Activated CD8-positive, alpha-beta memory T cell treated with anti-CD3 and anti-CD28 coated beads for 4 hours (primary cell): Measurements from ENCODE around the gene SORL1.

Source experiments
- DNase-seq, 2 donors: peaks; one replicate each; pipeline ENCODE4 v3.0.0-alpha.2; 2020; ENCODE audit warnings: low read depth in 2 of 2

The SORL1 gene

DNA sequence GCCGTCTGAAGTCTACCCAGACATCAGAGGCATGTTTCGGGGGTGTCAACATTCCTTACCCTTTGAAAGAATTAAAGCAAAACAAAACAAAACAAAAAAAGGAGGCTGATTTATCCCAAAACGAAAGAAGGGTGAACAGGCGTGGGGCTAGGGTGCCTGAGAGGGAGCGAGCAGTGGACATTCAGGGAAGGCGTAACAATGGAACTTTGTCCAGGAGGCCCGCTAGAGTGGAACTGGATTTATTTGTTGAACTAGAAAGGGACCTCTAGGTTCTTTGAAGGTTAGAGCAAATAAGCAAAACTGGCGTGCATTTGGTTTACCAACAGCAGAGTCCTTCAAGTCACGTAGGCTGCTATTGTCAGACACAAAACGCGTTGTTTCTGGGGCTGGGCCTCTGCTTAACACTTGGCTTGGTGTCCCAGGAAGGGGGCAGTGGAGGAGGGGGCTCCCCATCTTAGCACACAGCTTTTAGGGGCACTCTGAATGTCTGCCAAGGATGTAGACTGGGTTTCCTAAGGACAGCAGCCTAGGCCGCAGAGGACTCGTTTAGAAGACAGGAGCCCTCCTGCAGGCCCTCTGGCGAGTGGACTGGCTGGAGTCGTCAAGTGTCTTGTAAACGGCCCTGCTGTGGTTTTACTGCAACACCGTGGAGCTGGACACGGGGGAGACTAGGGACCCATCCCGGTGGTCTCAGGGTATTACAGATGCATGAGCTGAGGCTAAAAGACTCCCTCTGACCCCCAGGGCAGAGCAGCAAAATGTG, 204.4 kb downstream of the SORL1 start:
- DNase-seq: no peak

DNA sequence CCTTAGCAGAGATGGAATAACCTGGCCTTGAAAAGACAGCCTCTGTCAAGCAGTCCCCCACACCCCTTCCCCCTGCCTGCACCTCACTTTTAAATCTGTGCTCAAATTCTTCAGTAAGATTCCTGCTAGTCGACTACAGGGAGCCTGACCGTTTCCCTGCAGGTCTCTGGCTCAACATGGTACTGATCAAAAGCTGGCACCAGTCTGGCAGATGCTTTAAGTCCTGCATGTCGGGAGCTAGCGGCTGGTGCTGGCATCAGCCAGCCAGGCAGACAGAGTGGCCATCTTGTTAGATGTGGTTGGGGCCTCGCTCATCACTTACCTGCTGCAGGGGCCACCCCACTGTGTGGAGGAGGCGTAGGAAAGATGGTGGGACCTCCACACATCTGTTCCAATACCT, 205.0 kb downstream of the SORL1 start:
- DNase-seq: no peak

DNA sequence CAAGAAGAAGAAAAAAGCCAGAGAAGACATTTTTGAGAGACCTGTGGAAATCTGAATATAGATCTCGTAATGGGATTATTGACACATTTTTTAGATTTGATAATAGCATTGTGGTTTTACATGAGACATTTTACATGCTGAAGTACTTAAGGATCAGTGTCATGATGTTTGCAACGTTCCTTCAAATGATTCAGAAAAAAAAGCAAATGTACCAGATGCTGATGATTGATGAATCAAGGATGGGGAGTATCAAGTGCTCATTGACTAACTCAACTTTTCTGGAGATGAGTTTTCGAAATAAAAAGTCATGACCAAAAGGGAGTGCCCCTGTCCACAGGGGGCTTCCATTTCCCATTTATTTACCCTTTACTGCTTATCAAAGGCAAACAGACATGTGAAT, 207.7 kb downstream of the SORL1 start:
- DNase-seq: no peak

DNA sequence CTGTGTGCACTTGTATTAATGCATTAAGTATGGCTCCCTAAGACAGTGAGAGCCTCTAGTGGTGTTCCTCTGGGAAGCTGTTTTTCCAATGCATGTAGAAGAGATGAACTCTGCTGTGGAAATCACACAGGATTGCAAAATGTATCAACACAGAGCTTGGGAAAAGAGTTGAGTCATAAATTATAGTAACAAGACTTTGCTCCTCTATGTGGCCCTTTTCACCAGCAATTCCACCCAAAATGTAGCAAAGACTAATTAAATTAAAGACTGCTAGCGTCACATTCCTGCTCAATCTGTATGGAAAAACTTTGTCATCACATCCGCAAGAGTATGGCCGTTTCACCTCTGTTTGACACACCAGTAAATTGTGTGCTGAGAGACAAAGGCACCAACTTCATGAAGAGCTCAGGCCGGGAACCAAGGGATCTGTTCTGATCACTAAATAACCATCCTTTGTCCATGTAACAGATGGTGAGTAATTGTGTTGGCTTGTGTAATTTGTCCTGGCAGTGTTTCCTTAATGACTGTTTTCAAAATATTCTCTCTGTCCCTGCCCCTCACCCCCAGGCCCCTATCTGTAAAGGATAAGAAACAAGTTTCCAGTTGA, 209.9 kb downstream of the SORL1 start:
- DNase-seq: no peak

DNA sequence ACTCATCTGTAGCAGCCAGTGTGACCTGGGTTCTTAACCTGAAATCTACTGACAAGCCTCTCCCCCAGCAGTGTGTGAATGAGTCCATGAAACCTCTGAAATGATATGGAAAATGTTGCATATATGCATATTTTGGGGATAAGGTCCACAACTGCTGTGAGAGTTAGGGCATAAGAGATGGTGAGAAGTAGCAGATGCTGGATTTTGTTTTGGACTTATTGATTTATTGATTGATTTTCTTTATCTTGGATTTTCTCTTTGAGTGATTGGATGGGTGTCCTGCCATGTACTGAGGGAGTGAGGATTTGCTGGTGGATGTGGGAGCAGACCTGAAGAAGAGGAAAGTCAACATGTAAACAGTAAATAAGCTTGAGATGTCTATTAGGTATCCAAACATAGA, 212.0 kb downstream of the SORL1 start:
- DNase-seq: no peak

DNA sequence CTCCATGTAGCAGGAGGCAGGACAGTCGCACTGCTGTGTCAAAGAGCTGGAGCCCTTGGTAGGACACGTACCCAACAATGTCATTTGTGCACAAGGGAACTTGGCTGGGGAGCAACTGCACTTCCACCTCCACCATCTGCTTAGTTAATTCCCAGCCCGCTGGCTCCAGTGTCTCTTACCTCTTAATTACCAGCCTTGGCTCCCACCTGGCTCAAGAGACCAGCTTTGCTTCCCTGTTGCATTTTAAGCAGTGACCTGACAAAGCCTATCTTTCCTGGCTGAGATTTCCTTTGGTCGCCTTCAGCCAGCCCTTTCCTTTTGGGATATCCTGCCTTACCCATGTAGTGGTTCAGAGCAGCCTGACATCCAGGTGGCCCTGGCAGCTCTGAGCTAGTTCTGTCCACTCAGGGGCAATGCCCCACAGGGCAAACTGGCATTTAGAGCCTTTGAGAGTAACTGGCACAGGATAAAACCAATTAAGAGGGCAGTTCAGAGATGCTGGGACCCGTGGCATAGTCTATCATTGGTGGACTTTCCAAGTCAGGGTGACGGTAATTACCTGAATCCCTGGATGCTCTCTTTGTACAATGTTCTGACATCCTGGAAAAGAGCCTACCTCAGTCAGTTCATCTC, 213.2 kb downstream of the SORL1 start:
- DNase-seq: no peak

DNA sequence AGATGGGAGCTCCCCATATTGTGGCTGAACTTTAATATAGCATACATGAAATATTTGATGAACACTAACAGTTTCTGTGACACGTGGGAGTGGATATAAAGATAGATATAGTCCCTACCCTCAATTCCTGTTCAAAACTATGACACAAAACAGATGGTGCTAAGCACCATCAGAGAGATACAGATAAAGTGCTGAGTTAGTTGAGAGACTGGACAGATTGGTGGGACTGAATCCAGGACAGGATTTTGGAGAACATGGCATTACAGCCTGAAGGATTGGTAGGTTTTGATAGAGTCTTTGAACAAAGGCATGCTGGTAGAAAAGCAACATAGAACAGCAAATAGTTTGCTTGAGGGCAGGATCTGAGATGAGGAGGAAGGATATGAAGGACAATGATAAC, 215.7 kb downstream of the SORL1 start:
- DNase-seq: no peak

DNA sequence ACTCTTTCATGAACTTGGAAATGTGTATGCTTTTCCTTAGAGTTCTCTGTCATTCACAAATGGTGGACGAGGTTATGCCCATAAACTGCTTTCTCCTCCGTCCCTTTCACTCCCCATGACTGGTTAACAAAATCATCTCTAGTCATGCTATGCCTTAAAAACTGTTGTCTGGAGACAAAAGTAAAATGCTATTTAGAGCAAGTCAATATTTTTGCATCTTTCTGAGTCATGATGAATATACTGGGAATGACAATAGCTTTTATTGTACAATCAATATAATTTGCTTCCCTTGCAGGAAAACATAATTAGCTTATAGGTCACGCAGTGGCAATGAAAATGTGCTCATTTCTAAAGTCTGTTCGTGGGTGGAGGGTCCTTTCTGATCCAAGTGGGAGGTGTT, 217.3 kb downstream of the SORL1 start:
- no peak for DNase-seq

DNA sequence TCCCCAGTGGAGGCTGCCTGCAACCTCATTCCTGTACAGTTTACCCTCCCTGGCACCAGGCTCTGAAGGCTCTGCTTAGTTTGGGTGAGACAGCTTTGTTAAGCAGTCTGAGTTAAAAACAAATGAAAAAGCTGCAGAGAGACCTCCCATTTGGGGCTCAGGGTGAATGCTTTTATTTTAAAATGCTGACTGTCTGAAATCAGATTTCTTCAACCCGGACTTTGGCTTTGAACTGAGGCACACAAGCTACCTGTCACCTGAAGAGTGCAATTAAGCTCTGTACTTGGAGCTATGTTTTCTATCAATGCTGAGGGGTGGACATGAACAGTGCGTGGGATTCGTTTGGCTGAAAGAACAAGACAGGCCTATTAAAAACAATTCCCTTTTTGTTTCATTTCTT, 218.2 kb downstream of the SORL1 start:
- DNase-seq: no peak

DNA sequence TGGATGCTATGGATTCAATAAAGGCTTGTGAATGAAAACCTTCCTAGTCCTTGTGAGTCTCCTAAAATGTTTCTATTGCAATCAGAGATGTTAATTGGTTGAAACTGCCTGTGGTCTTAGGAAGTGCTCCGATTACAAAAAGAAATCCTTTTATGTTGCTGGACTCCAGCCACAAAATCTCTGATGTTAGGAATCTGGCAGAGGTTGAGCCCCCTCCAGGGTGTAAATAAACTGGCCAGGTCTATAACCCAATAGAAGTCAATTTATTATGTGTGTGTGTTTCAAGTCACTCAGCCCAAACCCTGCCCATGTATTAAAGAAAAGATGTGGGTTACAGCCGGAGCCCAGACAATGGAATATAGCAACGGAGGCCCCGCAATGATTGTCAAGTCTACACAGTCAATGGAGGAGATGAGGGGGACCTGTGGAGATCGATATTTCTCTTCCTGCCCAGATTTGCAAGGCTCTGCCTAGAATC, 218.7 kb downstream of the SORL1 start:
- DNase-seq: no peak

DNA sequence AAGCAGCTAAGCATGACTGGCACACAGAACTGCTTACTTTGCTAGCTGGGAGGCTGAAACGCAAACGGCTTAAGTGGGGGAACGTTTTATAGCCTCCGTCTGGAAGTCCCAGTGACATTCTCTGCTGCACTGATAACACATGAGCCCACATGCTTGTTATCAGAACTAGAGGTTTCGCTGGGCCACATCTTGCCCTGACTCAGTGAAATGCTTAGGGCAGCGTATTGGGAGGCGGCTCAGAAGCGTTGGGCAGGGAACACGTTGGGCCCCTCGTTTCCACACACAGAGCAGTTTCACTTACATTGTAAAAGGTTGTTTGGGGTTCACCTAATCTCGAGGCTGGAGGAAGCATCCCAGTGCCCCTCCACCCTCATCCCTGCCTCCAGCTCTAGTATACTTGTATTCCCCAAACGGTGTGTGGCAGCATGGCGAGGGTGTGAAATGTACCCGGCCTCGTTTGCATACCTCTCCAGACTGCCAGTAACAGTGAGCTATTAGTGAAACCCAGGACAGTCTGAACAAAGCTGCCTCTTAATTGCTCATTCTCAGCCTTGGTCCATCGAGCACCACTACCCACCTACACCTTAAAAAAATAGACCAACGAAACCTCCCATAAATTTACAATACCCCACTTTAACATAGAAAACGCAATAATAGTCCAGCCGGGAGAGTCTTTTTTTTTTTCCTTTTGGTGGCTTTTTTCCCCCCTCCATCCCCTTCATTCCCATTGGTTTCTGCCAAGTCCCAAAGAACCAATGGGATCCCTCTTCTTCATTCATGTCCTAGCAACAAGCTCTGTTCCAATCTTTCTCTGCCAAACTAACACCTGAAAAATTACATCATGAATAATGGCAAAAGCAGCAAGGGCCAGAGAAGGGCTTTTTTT, 219.4 kb downstream of the SORL1 start:
- no peak for DNase-seq

DNA sequence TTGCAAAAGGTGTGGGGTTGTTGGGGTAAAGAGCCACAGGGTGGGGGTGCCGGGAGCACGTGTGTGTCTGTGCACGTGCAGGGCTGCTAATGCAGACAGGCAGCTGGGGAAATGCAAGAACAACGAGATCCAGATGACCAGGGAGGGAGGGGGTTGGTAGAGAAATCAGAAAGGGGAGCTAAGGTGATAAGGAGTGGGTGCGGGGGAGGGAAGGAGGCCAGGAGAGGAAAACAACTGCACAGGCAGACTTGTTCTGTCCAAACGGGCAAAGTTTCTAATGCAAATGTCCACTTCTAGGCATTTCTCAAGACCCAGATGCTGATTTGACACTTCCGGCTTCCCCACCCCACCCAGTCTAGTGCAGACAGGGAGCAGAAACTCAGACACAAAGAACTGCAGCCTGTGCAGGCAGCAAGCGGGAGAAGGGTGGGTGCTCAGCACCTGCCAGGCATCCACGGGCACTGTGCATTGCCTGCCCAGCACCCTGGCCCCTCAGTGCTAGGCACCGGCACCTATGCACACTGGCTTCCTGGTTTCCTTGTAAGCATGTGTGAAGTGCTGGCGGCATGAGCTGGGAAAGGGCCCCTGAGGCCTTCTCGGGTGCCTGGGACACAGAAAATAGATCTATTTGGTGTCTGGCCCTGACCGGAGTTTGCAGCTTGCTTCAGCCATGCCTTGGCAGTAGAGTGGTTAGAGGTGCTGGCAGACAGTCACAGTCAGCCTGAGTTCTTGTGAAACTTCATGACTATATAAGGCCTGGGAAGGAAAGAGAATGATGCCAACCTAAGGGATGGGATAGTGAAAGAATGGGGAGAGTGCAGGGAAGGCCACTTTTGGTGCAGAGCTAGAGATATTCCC, 220.7 kb downstream of the SORL1 start:
- DNase-seq: no peak

DNA sequence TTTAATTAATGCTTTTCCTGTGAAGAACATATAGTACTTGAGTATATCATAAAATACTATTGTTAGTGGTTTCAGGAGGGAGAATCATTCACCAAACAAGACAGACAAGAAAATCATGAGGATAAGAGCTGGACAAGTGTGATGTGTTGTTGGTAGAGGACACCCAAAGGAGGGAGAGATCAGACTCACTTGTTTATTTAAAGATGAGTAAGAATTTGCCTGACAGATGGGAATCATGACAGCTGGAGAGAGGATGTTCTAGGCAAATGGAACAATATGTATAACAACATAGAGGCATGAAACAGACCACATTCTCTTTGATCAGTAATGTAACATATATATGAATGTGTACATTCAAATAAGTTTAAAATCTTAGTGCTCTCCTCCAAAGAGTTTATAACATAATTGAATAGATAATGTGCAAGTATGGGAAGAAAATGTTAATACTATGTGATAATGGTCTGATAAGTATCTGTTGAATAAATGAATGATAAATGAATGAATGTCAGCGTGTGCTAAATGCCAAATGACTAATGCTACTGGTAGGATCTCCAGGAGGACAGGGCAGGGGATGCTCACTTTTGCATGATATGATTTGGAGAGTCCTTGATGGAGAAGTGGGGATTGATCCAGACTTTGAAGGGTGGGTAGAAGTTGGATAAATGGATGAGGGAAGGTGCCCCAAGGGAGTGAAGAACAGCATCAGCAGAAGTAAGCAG, 229.6 kb downstream of the SORL1 start:
- DNase-seq: no peak
